Stimulated activated naive CD8-positive, alpha-beta T cell treated with anti-CD3 and anti-CD28 coated beads, Interleukin-15, amount 100 ng/mL, for 72 hours (primary cell): Measurements from ENCODE around the gene ZBTB7B.

Experiments used
- ATAC-seq: fragments of 150-1000 bp; cut with Tn5 transposase; 2 replicates; pipeline ENCODE4 v1.10.0; 2021; ENCODE audit warnings: mild to moderate bottlenecking, moderate library complexity
- DNase-seq, 2 donors: peaks; one replicate each; pipeline ENCODE4 v3.0.0; 2021 to 2022
- H3K27ac Mint-ChIP-seq, 2 donors: one replicate each; pipeline ENCODE4 v1.8.0; 2022; ENCODE audit warnings: mild to moderate bottlenecking in 2 of 2, mixed read lengths in 2 of 2, moderate library complexity in 2 of 2
- H3K27me3 Mint-ChIP-seq: one replicate; pipeline ENCODE4 v1.8.0; 2022; ENCODE audit warnings: mixed read lengths
- H3K4me1 Mint-ChIP-seq: one replicate; pipeline ENCODE4 v1.8.0; 2022; ENCODE audit warnings: mild to moderate bottlenecking, mixed read lengths
- H3K4me3 Mint-ChIP-seq, 2 donors: one replicate each; pipeline ENCODE4 v1.8.0; 2022; ENCODE audit warnings: mild to moderate bottlenecking in 2 of 2, mixed read lengths in 2 of 2, moderate library complexity in 1 of 2
- H3K9me3 Mint-ChIP-seq, 2 donors: one replicate each; pipeline ENCODE4 v1.8.0; 2022; ENCODE audit warnings: mixed read lengths in 2 of 2

Gene ZBTB7B

DNA sequence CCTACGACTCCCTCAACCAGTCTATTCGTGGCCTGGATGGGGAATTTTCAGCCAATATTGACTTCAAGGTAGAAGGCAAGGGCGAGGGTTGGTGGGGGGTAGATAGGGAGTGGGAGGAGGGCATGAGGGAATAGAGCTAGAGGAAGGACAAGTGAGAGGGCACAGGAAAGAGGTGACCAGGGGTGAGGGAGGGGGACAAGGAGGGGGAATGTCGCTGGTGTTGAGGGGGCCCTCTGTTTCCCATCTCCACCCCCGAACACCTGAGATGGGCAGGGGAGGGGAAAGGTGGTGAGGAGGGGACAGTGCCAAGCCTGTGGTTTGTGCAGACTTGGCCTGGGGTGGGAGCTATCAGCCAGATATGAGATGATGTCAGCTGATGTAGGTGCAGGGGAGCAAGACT is 40.2 kb downstream of the ZBTB7B start:
- ATAC-seq (no peak), DNase-seq (no peak)
- no peaks in the 10 kb centered on the region for H3K9me3 Mint-ChIP-seq
- peaks cover 16% of the 10 kb centered on the region for H3K27me3 Mint-ChIP-seq
- peaks cover 15% of the 10 kb centered on the region for H3K4me1 Mint-ChIP-seq
- H3K4me3 Mint-ChIP-seq, result no peak overlapping the region
- H3K27ac Mint-ChIP-seq, result no peak overlapping the region

DNA sequence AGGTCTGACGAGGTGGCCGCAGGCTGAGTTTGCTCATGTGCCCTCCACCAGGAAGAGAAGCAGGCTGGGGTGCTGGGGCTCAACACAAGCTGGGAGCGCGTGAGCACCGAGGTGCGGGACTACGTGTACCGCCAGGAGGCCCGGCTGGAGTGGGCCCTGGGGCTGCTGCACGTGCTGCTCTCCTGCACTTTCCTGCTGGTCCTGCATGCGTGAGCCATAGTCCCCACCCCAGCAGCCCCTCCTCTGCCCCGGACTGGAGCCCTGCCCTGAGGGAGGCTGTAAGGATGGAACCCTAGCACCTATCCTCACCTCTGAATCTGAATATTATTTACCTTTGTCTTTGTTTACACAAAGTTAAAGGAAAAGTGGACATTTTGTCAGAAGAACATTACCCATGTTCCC is 40.7 kb downstream of the ZBTB7B start:
- Mint-ChIP-seq H3K27ac (no peak overlapping the region), H3K27me3 (peaks cover 11% of the 10 kb centered on the region), H3K4me1 (peaks cover 15% of the 10 kb centered on the region), H3K4me3 (no peak overlapping the region), H3K9me3 (no peaks in the 10 kb centered on the region)
- DNase-seq (no peak), ATAC-seq (no peak)

DNA sequence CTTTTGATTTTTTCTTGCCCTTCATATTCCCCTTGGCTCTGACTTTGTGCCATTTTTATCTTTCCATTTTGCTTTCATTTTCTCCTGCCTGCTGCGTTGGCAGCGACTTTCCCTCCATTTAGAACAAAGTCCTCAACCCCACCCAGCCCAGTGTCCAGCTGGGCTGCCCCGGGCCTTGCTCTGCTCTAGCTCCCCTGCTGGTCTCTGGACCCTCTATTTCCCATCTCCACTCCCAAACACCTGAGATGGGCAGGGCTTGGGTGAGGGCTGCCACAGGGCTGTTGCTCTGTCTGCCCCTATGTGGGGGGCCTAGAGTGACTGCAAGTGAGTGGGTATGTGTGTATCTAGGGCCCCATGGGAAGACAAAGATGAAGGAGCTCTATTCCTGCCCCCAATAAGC is 41.2 kb downstream of the ZBTB7B start:
- DNase-seq (no peak), ATAC-seq (no peak)
- H3K27ac Mint-ChIP-seq, result peak overlapping the region in 1 of 2 donors; percentile 2
- no peaks in the 10 kb centered on the region for H3K9me3 Mint-ChIP-seq
- peaks cover 6% of the 10 kb centered on the region for H3K27me3 Mint-ChIP-seq
- H3K4me3 Mint-ChIP-seq, result no peak overlapping the region
- peaks cover 15% of the 10 kb centered on the region for H3K4me1 Mint-ChIP-seq

DNA sequence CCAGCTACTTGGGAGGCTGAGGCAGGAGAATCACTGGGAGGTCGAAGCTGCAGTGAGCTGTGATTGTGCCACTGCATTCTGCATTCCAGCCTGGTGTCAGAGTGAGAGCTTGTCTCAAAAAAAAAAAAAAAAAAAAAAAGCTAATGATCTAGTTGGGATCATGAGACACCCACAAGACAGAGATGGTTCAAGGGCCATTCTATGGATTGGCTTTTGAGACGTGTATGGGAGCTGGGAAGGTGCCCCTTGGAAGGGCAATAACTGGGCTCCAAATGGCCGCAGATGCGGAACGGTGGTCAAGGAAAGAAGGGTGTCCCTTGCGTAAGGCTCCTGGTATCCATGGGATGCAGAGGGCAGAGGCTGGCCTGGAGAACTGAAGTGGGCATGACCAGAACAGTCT is 41.8 kb downstream of the ZBTB7B start:
- DNase-seq (no peak), ATAC-seq (no peak)
- Mint-ChIP-seq H3K4me1 (peaks cover 15% of the 10 kb centered on the region), H3K9me3 (no peaks in the 10 kb centered on the region), H3K4me3 (no peak overlapping the region), H3K27me3 (peaks cover under 1% of the 10 kb centered on the region), H3K27ac (no peak overlapping the region)

DNA sequence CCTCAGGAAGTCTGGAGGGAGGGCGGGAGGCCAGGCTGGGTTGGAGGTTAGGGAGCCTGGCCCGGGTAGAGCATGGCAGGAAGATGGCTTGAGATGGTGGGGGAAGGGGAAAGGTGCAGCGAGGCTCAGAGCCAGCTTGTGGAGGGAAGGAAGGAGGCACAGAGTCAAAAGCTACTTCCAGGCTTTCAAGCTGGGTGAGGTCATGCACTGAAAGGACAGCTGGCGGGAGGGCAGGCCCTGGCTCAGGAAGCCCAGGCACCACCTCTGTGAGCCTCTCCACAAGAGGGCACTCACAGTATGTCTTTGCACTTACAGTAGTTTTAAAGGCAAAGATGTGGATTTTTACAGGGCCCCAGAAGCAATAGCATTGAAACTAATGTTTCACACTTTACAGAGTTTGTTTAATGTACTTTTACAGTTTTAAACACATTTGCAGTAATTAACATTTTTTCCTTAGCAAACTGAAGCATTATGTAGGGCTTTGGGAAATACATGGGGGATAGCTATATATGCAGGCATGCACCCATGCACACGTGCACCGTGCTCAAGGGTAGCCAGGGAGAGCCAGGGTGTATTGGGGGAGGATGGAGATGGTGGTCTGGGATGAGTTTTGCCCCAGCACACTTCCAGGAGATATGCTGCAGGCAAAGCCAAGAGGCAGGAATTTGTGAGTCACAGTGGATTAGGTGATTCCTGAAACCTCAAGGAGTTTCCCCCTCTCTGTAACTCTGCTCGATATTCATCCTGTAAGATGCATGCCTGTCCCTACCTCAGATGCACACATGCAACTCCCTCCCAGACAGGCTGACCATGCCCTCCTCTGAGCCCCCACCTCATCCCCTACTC is 42.4 kb downstream of the ZBTB7B start:
- H3K27ac Mint-ChIP-seq, result no peak overlapping the region
- no peak overlapping the region for H3K4me3 Mint-ChIP-seq
- ATAC-seq, result peak; percentile 91
- no peaks in the 10 kb centered on the region for H3K9me3 Mint-ChIP-seq
- H3K4me1 Mint-ChIP-seq, result peaks cover 21% of the 10 kb centered on the region
- H3K27me3 Mint-ChIP-seq, result no peaks in the 10 kb centered on the region
- DNase-seq, result peak in 1 of 2 donors; percentile 64

DNA sequence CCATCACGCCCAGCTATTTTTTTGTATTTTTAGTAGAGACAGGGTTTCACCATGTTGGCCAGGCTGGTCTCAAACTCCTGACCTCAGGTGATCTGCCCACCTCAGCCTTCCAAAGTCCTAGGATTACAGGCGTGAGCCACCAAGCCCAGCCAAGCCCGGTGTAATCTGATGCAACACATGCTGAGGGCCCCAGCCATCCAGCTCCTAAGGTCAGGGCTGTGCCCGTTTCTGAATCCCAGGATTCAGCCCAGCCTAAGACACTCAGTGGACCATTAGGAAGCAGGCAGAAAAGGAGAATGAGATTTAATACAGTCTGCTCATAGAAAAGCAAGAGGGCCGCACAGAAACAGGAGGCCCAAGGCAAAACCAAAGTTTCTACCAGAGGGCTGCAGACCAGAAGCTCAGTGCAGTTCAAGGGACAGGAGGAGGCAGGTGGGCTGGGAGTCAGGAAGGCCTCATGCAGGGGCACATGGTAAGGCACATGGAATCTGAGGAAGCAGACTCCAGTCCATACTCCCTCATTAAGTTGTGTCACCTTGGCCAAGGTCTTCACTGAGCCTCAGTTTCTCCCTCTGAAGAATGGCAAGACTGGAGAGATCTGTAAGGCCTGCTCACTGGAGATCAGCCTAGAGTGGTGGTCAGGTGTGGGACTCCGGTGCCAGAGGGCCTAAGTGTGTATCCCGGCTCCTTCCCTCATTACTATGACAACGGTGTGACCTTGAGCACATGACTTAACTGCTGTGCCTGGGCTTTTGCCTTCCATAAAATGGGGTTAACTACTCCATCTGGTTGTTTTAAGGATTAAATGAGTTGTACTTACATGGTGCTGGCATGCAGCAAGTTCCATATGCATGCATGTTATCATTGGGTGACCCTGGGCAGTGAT is 46.1 kb downstream of the ZBTB7B start:
- Mint-ChIP-seq H3K9me3 (no peaks in the 10 kb centered on the region), H3K4me3 (no peak overlapping the region), H3K27me3 (no peaks in the 10 kb centered on the region), H3K27ac (no peak overlapping the region), H3K4me1 (peaks cover 47% of the 10 kb centered on the region)
- ATAC-seq (no peak), DNase-seq (no peak)

DNA sequence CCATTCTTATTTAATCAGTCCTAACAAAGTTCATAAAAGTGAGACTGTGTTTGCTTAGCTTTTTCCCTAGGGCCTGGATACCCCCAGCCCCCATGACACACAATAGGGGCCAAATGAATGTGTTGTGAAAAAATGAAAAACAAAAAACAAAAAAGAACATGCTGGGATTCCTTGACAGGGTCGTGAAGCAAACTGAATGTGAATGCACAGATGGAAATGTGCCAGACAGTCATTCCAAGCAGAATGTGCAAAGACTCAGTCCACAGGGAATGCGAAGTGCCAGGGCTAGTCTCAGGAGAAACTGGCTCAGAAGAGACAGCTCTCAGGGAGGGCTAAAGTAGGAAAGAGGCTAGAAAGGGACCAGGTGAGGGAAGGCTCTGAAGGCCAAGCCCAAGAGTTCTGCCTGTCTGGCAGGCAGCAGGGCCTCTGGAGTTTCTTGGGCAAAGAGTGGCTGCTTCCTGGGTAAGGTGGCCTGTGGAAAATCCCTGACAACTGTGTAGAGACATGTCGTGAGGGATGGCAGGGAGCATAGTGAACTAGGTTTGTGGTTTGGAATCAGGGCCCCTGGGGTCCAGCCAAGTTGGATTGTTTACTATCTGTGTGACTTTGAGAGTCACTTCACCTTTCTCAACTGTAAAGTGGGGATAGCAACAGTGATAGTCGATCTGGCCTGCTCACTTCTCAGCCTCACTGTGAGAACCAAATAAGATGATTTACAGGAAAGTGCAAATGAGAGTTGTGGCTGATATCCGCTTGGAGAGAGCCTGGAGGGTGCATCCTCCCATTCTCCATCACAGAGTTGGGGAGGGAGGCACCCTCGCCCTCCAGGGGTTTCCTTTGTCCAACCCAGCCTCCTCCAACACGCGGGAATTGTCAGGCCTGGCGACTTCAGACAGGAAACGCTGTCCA is 47.3 kb downstream of the ZBTB7B start:
- ATAC-seq (no peak), DNase-seq (no peak)
- Mint-ChIP-seq H3K27ac (no peak overlapping the region), H3K4me3 (peak overlapping the region; percentile 90 to 94), H3K4me1 (peaks cover 41% of the 10 kb centered on the region), H3K9me3 (no peaks in the 10 kb centered on the region), H3K27me3 (no peaks in the 10 kb centered on the region)

DNA sequence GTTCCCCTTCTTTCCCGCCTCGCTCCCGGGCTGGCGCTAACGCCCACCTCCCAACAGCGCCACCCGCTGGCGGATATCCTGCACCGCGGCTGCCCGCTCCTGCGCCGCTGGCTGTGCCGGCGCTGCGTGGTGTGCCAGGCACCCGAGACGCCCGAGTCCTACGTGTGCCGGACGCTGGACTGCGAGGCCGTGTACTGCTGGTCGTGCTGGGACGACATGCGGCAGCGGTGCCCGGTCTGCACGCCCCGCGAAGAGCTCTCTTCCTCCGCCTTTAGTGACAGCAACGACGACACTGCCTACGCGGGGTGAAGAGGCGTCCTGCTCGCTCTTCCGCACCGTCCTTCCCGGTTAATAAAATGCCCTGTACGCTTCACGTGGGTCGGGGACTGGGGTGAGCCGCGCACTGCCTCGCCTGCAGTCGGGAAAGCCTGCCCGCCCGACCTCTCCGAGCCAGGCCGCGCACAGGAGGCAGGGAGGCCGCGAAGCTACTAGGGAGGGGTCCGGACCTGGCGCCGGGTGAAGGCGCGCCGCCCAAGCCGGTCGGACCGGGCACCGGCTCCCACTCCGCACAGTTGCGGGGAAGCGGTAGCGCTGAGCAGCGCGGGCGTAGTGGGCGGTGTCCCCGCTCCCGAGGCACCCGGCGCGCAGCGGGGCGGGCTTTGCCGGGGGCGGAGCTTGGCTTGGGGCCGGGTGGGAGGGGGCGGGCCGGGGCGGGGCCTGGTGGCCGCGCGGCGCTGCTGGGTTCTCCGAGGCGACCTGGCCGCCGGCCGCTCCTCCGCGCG is 48.1 kb downstream of the ZBTB7B start, which contains the start of gene ADAM15:
TSS of gene ADAM15 (plus strand) at position 757 of the 782 bp plus-strand sequence. CDS start 71 bp downstream, outside the sequence.
- no peaks in the 10 kb centered on the region for H3K9me3 Mint-ChIP-seq
- peak; percentile 76 to 79 for DNase-seq
- H3K27me3 Mint-ChIP-seq, result no peaks in the 10 kb centered on the region
- peaks cover 33% of the 10 kb centered on the region for H3K4me1 Mint-ChIP-seq
- peak; percentile 78 for ATAC-seq
- H3K27ac Mint-ChIP-seq, result peak within 1 kb of the TSS; percentile 19 to 52
- peak within 1 kb of the TSS; percentile 90 to 94 for H3K4me3 Mint-ChIP-seq

DNA sequence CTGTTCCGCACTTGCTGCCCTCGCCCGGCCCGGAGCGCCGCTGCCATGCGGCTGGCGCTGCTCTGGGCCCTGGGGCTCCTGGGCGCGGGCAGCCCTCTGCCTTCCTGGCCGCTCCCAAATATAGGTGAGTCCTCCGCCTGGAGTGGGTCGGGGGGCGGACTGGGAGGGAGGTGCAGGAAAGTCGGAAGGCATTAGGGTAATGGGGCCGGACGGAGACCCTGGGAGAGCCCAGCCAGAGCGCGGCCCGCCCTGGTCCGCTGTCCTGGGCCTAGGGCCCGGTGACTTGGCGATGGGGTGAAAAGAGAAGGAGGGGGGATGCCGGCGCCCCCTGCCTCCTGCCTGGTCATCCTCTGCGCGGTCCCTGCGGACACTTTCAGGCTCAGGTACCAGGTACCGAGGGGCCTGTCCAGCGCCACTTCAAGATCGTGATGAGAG is 48.8 kb downstream of the ZBTB7B start:
- Mint-ChIP-seq H3K4me3 (peak overlapping the region; percentile 87 to 93), H3K27me3 (no peaks in the 10 kb centered on the region), H3K27ac (peak overlapping the region in 1 of 2 donors; percentile 52), H3K9me3 (no peaks in the 10 kb centered on the region), H3K4me1 (peaks cover 32% of the 10 kb centered on the region)
- ATAC-seq (peak; percentile 23), DNase-seq (no peak)

DNA sequence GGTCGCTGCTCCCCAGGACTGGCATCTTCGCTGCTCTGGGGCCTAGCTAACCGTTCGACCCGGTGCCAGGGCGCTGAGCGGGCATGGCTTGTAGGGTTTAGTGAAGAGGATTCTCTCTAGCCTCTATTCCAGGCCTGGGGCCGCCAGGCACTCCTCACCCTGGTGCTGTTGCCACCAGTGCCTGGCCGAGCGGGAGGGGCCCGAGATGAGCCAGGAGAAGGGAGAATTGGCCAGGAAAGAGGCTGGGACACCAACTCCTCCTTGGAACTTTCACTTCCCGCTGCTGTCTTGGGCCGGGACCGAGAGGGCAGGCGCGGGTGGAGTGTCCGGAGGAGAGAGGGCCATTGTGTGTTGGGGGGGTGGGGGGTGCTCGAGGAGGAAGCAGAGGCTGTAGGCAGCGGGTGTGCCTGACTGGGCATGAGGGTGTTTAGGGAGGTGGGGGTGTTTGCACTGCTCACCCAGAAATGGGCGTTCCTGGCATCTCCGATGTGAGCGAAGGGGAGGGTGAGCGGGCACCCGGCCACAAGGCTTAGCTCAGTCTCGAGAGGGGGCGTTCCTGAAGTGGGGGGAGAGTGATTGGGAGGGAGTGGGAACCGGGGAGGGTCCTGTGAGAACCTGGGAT is 49.3 kb downstream of the ZBTB7B start:
- peak; percentile 38 to 41 for DNase-seq
- Mint-ChIP-seq H3K4me1 (peaks cover 32% of the 10 kb centered on the region), H3K27me3 (no peaks in the 10 kb centered on the region), H3K4me3 (peak overlapping the region; percentile 87 to 93), H3K9me3 (no peaks in the 10 kb centered on the region), H3K27ac (peak overlapping the region in 1 of 2 donors; percentile 52)
- ATAC-seq, result peak; percentile 54

DNA sequence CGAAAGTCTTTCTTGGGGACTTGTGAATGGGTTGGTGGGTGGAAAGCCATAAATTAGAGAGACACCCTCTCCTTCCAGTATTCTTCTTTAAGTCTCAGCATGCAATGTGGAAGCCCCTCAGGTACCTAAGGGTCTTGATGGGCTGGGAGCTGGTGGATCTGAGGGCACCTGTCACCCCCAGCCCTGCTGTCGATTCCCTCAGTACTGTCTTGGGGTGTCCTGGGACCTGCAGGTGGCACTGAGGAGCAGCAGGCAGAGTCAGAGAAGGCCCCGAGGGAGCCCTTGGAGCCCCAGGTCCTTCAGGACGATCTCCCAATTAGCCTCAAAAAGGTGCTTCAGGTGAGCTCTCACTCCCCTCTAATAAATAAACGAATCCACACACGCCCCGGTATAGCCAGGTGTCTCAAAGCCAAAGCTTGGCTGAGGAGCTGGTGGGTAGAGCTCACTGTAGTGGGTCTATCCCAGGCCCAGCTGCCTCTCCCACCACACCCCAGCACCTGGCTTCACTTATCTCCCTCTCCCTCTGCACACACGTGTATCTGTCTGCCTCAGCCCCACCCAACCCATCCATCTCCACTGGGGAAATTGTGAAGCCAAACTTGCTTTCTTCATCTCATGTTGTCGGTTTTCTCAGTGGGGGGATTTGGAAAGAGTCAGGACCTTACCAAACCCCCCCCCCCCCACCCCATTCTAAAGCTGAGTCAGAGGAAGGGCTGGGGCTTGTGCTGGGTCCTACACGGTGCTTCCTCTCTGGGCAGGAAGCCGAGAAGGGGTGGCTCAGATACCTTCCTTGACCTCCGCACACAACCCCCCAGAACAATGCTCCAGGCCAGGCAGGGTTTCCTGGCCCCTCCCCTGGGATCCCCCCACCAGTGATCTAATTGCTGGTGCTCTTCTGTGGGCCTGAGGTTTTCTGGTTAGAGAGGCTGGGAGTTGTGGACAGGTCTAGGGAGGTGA is 50.1 kb downstream of the ZBTB7B start:
- peaks cover 32% of the 10 kb centered on the region for H3K4me1 Mint-ChIP-seq
- DNase-seq (peak in 1 of 2 donors; percentile 34), ATAC-seq (peak; percentile 43)
- no peaks in the 10 kb centered on the region for H3K9me3 Mint-ChIP-seq
- H3K27me3 Mint-ChIP-seq, result no peaks in the 10 kb centered on the region
- H3K4me3 Mint-ChIP-seq, result peak overlapping the region; percentile 87 to 93
- H3K27ac Mint-ChIP-seq, result peak overlapping the region; percentile 49 to 88

DNA sequence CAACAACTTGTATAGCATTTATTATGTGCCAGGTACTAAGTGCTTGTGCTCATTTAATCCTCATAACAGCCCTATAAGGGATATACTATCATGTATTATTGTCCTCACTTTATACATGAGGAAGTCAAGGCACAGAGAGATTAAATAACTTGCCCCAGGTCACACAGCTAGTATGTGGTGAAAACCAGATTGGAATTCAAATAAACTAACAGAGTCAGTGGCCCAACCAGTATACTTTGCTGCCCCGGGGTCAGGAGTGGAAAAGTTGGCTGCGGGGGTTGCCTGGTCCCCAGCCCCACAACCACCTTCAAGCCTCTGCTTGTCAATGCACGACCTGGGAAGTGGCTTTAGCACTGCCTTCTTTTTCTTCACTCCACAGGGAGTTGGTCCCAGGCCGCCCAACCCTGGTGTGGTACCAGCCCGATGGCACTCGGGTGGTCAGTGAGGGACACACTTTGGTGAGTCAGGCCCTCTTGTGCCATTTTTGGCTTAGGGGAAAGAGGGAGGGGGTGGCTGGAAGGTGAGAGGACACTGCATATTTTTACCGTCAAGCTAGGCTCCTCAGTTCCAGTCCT is 51.0 kb downstream of the ZBTB7B start:
- Mint-ChIP-seq H3K4me3 (peak overlapping the region in 1 of 2 donors; percentile 87), H3K27ac (no peak overlapping the region), H3K27me3 (no peaks in the 10 kb centered on the region), H3K4me1 (peaks cover 32% of the 10 kb centered on the region), H3K9me3 (no peaks in the 10 kb centered on the region)
- ATAC-seq (no peak), DNase-seq (no peak)

DNA sequence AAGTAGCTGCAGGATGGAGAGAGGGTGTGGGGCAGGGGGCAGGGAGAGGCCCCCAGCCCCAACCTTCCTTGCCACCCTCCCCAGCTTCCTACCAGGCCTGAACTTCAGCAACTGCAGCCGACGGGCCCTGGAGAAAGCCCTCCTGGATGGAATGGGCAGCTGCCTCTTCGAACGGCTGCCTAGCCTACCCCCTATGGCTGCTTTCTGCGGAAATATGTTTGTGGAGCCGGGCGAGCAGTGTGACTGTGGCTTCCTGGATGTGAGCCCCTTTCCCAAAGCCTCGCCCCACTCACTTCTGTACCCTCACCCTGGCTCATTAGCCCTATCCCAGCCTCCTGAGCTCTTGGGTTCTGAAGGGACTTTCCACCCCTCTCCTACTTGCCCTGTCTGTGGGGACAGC is 54.5 kb downstream of the ZBTB7B start:
- no peak overlapping the region for H3K4me3 Mint-ChIP-seq
- ATAC-seq, result no peak
- H3K27ac Mint-ChIP-seq, result no peak overlapping the region
- no peak for DNase-seq
- H3K27me3 Mint-ChIP-seq, result no peaks in the 10 kb centered on the region
- H3K4me1 Mint-ChIP-seq, result peaks cover 25% of the 10 kb centered on the region
- H3K9me3 Mint-ChIP-seq, result no peaks in the 10 kb centered on the region
